Stimulated activated CD8-positive, alpha-beta memory T cell treated with anti-CD3 and anti-CD28 coated beads, Interleukin-12 subunit alpha, Interleukin-12 subunit beta, amount 100 ng/mL, for 24 hours (primary cell): ENCODE measurements around the gene LRRIQ1.
"Not testable (repeated sequence)": the region's sequence is repeated elsewhere in the genome, so short reads cannot be mapped to it uniquely, and the experiment has no call there.

ENCODE experiments used
- DNase-seq: peaks from one replicate; pipeline ENCODE4 v3.0.0-alpha.2; 2020; ENCODE audit errors: extremely low read depth

LRRIQ1 gene

DNA sequence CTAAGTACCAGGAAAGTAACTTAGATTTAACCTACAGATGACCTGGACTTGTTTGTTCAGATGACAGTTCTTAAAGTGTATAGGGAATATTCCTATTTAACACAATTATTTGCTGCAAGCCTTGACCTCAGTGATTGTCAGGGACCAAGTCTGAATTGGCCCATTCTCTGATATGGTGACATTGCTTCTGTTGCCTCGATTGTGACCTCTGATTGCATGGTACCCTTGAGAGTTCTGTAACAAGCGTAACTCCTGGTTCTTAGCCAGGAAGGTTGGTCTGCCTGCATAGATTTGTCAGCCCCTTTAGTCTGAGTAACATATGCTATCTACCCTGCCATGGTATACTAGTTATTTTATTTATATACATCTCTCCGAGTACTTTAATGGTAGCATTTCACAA, 150.1 kb downstream of the LRRIQ1 start:
- no peak for DNase-seq

DNA sequence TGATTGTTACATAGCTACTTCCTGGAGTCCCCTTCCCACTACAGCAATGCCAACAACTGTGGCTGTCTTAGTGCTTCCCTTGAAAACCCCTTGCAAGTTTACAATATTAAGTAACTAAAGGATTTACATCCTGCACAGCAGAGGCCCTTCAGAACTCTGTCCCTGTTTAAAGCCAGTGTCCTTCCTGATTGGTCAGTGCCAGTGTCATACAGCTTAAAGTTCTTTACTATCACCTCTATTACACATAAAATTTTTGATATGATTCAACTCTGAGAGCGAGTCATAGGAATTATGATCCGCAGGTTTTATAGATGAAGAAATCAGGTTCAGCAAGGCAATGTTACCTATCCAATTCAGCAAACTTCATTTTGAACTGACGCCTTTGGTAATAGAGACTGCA, 152.5 kb downstream of the LRRIQ1 start:
- no peak for DNase-seq

GRCh38 chr12:85190728-85191127, 154.6 kb downstream of the LRRIQ1 start:
- no peak for DNase-seq

DNA sequence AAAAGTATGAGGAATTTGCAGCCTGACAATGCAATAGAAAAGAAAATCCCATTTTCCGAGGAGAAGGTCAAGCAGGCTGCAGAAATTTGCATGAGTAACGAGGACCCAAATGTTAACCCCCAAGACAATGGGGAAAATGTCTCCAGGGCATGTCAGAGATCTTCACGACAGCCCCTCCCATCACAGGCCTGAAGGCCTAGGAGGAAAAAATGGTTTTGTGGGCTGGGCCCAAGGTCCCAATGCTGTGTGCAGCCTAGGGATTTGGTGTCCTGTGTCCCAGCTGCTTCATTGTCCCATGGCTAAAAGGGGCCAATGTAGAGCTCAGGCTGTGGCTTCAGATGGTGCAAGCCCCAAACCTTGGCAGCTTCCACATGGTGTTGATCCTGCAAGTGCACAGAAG, 167.7 kb downstream of the LRRIQ1 start:
- not testable (repeated sequence) for DNase-seq

GRCh38 chr12:85206543-85206942, 170.4 kb downstream of the LRRIQ1 start:
- no peak for DNase-seq

GRCh38 chr12:85224339-85224738, 188.2 kb downstream of the LRRIQ1 start:
- not testable (repeated sequence) for DNase-seq

GRCh38 chr12:85225501-85225900, 189.3 kb downstream of the LRRIQ1 start:
- no peak for DNase-seq

DNA sequence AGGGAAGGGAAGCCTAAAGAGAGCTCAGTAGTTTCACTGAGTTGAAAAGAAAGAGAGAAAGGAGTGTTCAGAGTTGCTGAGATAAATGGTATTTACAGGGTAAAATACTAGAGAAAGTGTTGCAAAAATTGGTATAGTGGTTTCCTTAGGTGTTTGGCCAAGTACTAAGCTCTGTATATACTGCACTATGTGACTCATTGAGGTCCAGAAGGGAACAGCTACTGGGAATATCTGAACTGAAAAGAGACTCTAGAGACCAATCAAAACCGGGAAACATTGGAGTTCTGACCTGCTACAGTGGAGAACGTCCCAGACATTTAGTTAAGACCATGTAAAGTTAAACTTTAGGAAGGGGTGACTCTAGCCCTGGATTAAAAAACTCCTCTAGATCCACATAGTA, 201.2 kb downstream of the LRRIQ1 start:
- no peak for DNase-seq

- DNase-seq: no peak
These were observed 208.4 kb downstream of the LRRIQ1 start for GRCh38 chr12:85244561-85244960.

DNA sequence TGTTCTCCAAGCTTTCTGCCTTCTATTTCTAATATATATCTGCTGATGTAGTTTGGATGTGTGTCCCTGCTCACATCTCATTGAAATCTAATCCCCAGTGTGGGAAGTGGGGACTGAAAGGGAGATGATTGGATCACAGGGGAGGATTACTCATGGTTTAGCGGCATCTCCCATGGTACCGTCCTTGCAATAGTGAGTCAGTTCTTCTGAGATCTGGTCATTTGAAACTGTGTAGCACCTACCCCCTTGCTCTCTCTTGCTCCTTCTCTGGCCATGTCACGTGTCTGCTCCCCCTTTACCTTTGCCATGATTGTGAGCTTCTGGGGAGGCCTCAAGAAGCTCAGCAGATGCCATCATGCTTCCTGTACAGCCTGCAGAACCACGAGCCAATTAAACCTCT, 217.7 kb downstream of the LRRIQ1 start:
- no peak for DNase-seq

DNA sequence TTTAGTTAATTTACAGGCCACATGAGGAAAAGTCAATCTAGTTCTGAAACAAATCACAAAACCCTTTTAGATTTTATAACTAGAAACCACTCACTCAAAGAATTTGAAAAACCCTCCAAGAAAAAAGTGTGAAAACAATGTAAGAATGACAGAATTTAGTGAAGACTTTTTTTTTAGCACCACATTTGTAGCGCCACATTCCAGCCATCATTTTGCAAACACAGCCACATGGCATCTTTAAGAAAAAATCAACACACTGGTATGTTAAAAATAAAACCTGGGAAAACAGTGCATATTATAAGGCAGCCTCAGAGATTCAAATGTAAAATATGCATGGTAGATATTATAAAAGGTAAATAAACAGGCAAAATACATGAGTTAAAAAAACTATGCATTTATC, 221.5 kb downstream of the LRRIQ1 start:
- no peak for DNase-seq

GRCh38 chr12:85260447-85260846, 224.3 kb downstream of the LRRIQ1 start:
- no peak for DNase-seq

- no peak for DNase-seq
These were observed 224.7 kb downstream of the LRRIQ1 start for GRCh38 chr12:85260896-85261295.

- no peak for DNase-seq
These were observed 230.2 kb downstream of the LRRIQ1 start for GRCh38 chr12:85266356-85266755.

- DNase-seq: no peak
These were observed 237.5 kb downstream of the LRRIQ1 start for GRCh38 chr12:85273381-85274314.

- DNase-seq: no peak
These were observed 238.1 kb downstream of the LRRIQ1 start for GRCh38 chr12:85274315-85274651.

DNA sequence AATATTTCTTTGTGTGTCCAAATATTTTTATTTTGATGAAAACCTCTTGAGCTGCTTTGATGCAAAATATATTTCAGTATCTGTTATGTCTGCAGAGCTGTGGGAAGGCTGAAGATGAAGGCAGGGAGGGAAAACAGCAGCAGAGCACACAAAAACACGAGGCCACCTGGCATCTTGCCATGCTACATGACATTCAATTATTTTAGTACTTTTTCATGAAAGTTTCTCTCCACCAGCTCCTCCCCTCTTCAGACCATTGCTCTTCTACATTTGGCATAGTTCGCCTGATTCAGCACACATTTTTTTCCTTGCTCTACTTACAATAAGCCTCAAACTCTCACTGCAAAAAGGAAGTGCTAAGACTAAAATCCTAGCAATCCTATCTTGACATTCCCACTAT, 239.2 kb downstream of the LRRIQ1 start:
- DNase-seq: no peak

DNA sequence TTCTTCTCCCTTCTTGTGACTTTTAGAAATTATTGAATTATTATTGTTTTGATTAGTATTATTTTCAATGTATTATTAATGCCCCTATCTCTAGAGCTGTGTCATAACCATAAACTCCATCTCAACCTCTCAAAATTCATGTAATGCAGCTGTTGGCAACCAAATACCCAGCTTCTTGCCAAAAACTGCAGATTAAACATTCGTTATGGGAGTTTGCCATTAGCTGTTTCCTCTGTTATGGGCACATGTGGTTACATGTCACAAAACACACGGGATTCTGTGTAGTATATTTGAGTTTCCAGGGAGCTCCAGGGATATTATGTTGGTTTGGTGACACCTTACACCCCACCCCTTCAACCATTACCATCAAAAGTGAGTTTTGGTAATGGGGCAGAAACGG, 241.0 kb downstream of the LRRIQ1 start:
- DNase-seq: no peak

- DNase-seq: no peak
These were observed 241.9 kb downstream of the LRRIQ1 start for GRCh38 chr12:85277900-85278597.

- no peak for DNase-seq
These were observed 242.7 kb downstream of the LRRIQ1 start for GRCh38 chr12:85278598-85279448.

DNA sequence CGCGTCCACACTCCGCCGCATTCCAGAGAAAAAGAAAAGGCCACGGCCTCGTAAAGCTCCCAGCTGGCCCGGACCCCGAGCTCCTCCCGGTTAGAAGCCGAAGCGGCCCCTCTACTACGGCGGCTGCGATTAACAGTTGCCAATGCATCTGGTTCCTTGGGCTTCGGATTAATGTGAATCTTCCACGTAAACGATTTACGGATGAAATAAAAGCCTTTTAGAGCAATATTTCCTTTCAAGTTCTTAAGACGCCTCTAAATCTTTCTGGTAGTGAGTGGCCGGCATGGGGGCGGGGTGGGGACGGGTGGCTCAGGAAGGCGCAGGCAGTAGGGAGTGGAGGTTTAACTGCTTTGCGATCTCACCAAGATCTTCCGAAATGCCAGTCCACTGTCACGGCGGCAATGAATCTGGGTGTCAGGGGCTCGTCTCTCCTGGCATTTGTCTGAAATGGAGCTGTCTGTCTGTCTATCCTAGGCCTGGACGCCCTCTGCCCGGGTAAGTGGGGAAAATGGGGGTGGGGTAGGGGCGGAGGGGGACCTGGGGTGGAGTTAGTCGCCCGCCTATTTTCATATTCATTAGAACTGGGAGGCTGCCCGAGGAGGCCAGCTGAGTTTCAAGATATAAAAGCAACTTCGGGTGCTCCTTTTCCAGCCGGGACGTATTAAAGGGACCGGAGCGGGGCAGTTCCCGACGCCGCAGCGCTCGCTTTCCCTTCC, 243.5 kb downstream of the LRRIQ1 start:
- DNase-seq: no peak
